B cell (primary cell): ENCODE data around the gene SLC25A34.

Experiments used
- CTCF ChIP-seq: fragments of 200-600 bp; IDR thresholded peaks from one replicate; pipeline ENCODE4 v1.8.0; 2022; ENCODE audit warnings: antibody characterized with exemption, mild to moderate bottlenecking
- EZH2 ChIP-seq: IDR thresholded peaks from 2 replicates; pipeline ENCODE4 v1.6.1; 2012; ENCODE audit warnings: borderline replicate concordance, low read depth, mild to moderate bottlenecking, moderate library complexity, low read length; ENCODE audit not compliant: insufficient read depth, poor library complexity, severe bottlenecking

GRCh38 chr1:15691434-15692032, 44.5 kb upstream of the SLC25A34 start:
- TF ChIP-seq CTCF (no peak), EZH2 (no peak)
